PC-3 (cell line): ENCODE measurements around the gene PARP3. TPM values are rescaled to one million over a fixed set of nuclear protein-coding genes. Genes with fewer than 3 reads are reported as not detected.

Experiments used
- ATAC-seq: fragments of 200-7000 bp; cut with Tn5 transposase; 2 replicates; pipeline ENCODE4 v1.9.1; 2020; ENCODE audit warnings: mild to moderate bottlenecking, moderate library complexity
- BruUV-seq: library from RNA; stranded (reverse); fragments of 400-500 nt; replicated peaks from 2 replicates; lab custom pipeline; 2021; lab: Mats Ljungman, UMichigan
- CTCF ChIA-PET: fragments of 300-600 bp; sonication (Branson Sonifier 250); formaldehyde crosslinking; loops from one replicate; lab custom pipeline; 2022; ENCODE audit warnings: antibody characterized with exemption; lab: Charles Lee
- POLR2A ChIA-PET: fragments of 300-600 bp; sonication (Branson Sonifier 250); formaldehyde crosslinking; loops from one replicate; lab custom pipeline; 2022; ENCODE audit warnings: antibody characterized with exemption; ENCODE audit not compliant: unreplicated experiment; lab: Charles Lee
- DNase-seq: peaks from one replicate; pipeline ENCODE4 v3.0.0-alpha.2; 2015
- H2AFZ ChIP-seq: fragments of 300-600 bp; sonication (generic); 2 replicates; pipeline ENCODE4 v1.6.0; 2016; ENCODE audit warnings: antibody characterized with exemption, low read length
- H3F3A ChIP-seq: fragments of 300-600 bp; sonication (generic); one replicate; pipeline ENCODE4 v1.6.0; 2017; ENCODE audit warnings: antibody characterized with exemption, low read length, control low read depth, mild to moderate bottlenecking; ENCODE audit not compliant: unreplicated experiment
- H3K27ac ChIP-seq: fragments of 300-600 bp; sonication (generic); 2 replicates; pipeline ENCODE4 v1.5.1; 2016; ENCODE audit warnings: mild to moderate bottlenecking, low read length
- H3K27me3 ChIP-seq: fragments of 300-600 bp; sonication (generic); 2 replicates; pipeline ENCODE4 v1.6.1; 2016; ENCODE audit warnings: low read length, mixed read lengths
- H3K36me3 ChIP-seq: fragments of 300-600 bp; sonication (generic); 2 replicates; pipeline ENCODE4 v1.6.1; 2016; ENCODE audit warnings: low read depth, mixed run types, low read length, mixed read lengths
- H3K4me1 ChIP-seq: fragments of 300-600 bp; sonication (generic); 2 replicates; pipeline ENCODE4 v1.5.1; 2016; ENCODE audit warnings: low read length; ENCODE audit not compliant: insufficient read depth
- H3K4me2 ChIP-seq: fragments of 300-600 bp; sonication (generic); 2 replicates; pipeline ENCODE4 v1.6.0; 2016; ENCODE audit warnings: low read length
- H3K4me3 ChIP-seq: fragments of 300-600 bp; sonication (generic); 2 replicates; pipeline ENCODE4 v1.5.1; 2016; ENCODE audit warnings: mild to moderate bottlenecking, low read length, mixed read lengths
- H3K79me2 ChIP-seq: fragments of 300-600 bp; sonication (generic); 2 replicates; pipeline ENCODE4 v1.6.1; 2017; ENCODE audit warnings: low read length, mixed read lengths
- H3K9ac ChIP-seq: fragments of 300-600 bp; sonication (generic); 2 replicates; pipeline ENCODE4 v1.6.0; 2016; ENCODE audit warnings: mild to moderate bottlenecking, low read length
- H3K9me2 ChIP-seq: fragments of 300-600 bp; sonication (generic); replicated peaks from 2 replicates; pipeline ENCODE4 v1.6.1; 2016; ENCODE audit warnings: mixed run types, low read length, mixed read lengths
- H3K9me3 ChIP-seq: fragments of 300-600 bp; sonication (generic); 2 replicates; pipeline ENCODE4 v1.6.1; 2016; ENCODE audit warnings: low read length, mixed read lengths
- H4K20me1 ChIP-seq: fragments of 300-600 bp; sonication (generic); 2 replicates; pipeline ENCODE4 v1.6.1; 2016; ENCODE audit warnings: low read length, mixed read lengths
- EZH2 ChIP-seq: fragments of 300-600 bp; sonication (generic); IDR thresholded peaks from one replicate; pipeline ENCODE4 v1.6.1; 2017; ENCODE audit warnings: antibody characterized with exemption, mild to moderate bottlenecking, low read length; ENCODE audit not compliant: unreplicated experiment
- EZH2phosphoT487 ChIP-seq: fragments of 300-600 bp; sonication (generic); IDR thresholded peaks from 2 replicates; pipeline ENCODE4 v1.6.1; 2018; ENCODE audit warnings: mild to moderate bottlenecking, antibody characterized with exemption, low read length, borderline replicate concordance
- intact Hi-C: fragments of 100-400 bp; cut with micrococcal nuclease; formaldehyde crosslinking; loops from 2 replicates; pipeline ENCODE4 v1.9.0; 2023
- total RNA-seq: library from RNA; depleted of rRNA; stranded (reverse); fragments of >200 nt; gene quantifications from 2 replicates; pipeline ENCODE4 v1.2.3, GENCODE V29; 2014
- TF ChIP-seq, protein P1 (sequence below): fragments of 300-600 bp; sonication (generic); conservative IDR thresholded peaks from 2 replicates; pipeline ENCODE4 v1.5.1; 2017; ENCODE audit warnings: antibody characterized with exemption, low read depth, mild to moderate bottlenecking, low read length

The PARP3 gene
- total RNA-seq, 1 experiment from 2014 or later: 19.3 TPM

GRCh38 chr3:51942603-51943450, 664 bp downstream of the PARP3 start:
- Histone ChIP-seq H3K27me3 (no peaks in the 10 kb centered on the region), H3K9me3 (no peaks in the 10 kb centered on the region), H3K79me2 (peaks cover 39% of the 10 kb centered on the region), H2AFZ (peak overlapping the region; percentile 71), H3K9ac (peak overlapping the region; percentile 84), H3F3A (no peaks in the 10 kb centered on the region), H3K4me3 (peak overlapping the region; percentile 53), H4K20me1 (peaks cover 28% of the 10 kb centered on the region), H3K27ac (peak overlapping the region; percentile 81), H3K4me2 (peak overlapping the region; percentile 81), H3K9me2 (no peaks in the 10 kb centered on the region), H3K36me3 (peaks cover 17% of the 10 kb centered on the region; the same call in 1 of the 2 replicates), H3K4me1 (peaks cover 33% of the 10 kb centered on the region)
- TF ChIP-seq, protein P1, sequence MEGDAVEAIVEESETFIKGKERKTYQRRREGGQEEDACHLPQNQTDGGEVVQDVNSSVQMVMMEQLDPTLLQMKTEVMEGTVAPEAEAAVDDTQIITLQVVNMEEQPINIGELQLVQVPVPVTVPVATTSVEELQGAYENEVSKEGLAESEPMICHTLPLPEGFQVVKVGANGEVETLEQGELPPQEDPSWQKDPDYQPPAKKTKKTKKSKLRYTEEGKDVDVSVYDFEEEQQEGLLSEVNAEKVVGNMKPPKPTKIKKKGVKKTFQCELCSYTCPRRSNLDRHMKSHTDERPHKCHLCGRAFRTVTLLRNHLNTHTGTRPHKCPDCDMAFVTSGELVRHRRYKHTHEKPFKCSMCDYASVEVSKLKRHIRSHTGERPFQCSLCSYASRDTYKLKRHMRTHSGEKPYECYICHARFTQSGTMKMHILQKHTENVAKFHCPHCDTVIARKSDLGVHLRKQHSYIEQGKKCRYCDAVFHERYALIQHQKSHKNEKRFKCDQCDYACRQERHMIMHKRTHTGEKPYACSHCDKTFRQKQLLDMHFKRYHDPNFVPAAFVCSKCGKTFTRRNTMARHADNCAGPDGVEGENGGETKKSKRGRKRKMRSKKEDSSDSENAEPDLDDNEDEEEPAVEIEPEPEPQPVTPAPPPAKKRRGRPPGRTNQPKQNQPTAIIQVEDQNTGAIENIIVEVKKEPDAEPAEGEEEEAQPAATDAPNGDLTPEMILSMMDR: no peak
- TF ChIP-seq EZH2phosphoT487 (no peak), EZH2 (no peak)
- BruUV-seq: TSS peak; percentile 91
- DNase-seq: peak; percentile 70
- peak; percentile 30 for ATAC-seq
- CTCF ChIA-PET: interaction anchor here (0.6 to 2.8 kb wide), 6 partner anchors 9 to 505 kb away, joined by 4 to 46 read pairs (median 6); partner anchors contain the start of genes ABHD14A, ABHD14B and POC1A
- POLR2A ChIA-PET: interaction anchor here (0.5 to 1.2 kb wide), 9 partner anchors 23 to 1599 kb away, joined by 3 to 26 read pairs (median 5); partner anchors contain the start of genes ACY1 and DCAF1
- intact Hi-C loops: loop anchor here (1.0 to 5.0 kb wide), 6 partner anchors 31 to 271 kb away; partner anchors contain the start of genes ABHD14B, ACY1 and TEX264

DNA sequence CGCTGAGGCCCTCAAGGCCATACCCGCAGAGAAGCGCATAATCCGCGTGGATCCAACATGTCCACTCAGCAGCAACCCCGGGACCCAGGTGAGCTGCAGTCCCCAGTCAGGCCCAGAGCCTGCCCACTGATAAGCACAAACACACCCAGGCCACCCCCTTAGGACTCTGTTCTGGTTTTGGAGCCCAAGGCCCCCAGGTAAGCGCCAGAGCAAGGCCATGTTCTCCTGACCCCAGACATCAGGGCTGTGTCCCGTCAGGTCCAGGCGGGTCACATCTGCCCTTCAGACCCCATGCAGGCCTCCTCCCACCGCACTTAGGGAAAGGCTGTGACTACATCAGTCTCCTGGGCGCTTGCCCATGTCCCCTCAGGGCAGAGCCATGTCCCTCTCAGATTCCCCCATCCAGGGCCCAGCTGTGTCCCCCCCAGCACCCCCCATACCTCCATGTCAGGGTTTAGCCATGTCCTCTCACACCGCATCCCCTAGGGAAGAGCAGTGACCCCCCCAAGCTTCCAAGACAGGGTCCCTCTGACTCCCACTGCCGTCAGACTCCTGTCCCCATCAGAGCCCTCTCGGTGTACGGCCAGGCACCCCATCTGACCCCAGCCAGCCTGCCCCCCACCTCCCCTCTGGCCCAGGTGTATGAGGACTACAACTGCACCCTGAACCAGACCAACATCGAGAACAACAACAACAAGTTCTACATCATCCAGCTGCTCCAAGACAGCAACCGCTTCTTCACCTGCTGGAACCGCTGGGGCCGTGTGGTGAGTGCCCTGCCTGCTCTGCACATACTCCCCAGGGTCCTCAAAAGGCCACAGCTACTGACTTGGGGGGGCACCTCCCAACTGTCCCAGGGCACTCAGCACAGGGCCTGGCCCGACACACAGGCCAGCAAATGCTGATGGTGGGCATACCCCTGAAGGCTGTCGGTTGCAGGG, 1.6 kb downstream of the PARP3 start:
- peaks cover 30% of the 10 kb centered on the region for H3K79me2 ChIP-seq
- peak overlapping the region; percentile 81 for H3K27ac ChIP-seq
- CTCF ChIA-PET: interaction anchor here (0.6 to 2.8 kb wide), 2 partner anchors 8 to 30 kb away, joined by 4 to 46 read pairs; partner anchors contain the start of genes ABHD14A and ABHD14B
- no TSS peak for BruUV-seq
- H3K36me3 ChIP-seq: peaks cover 10% of the 10 kb centered on the region; the same call in 1 of the 2 replicates
- H3K4me2 ChIP-seq: peak overlapping the region; percentile 81
- peak overlapping the region; percentile 84 for H3K9ac ChIP-seq
- no peaks in the 10 kb centered on the region for H3K27me3 ChIP-seq
- no peaks in the 10 kb centered on the region for H3K9me3 ChIP-seq
- DNase-seq: no peak
- H2AFZ ChIP-seq: no peak overlapping the region
- no peaks in the 10 kb centered on the region for H3K9me2 ChIP-seq
- H3K4me1 ChIP-seq: peaks cover 33% of the 10 kb centered on the region
- ATAC-seq: no peak
- no peaks in the 10 kb centered on the region for H3F3A ChIP-seq
- no peak overlapping the region for H3K4me3 ChIP-seq
- no peak for TF ChIP-seq EZH2
- no peak for TF ChIP-seq EZH2phosphoT487
- TF ChIP-seq, protein P1: no peak
- H4K20me1 ChIP-seq: peaks cover 24% of the 10 kb centered on the region
- intact Hi-C loops: loop anchor here (2.0 to 5.0 kb wide), 3 partner anchors 39 to 271 kb away; partner anchors contain the start of genes ACY1 and TEX264
- POLR2A ChIA-PET: interaction anchor here (0.5 to 1.2 kb wide), 8 partner anchors 22 to 1600 kb away, joined by 3 to 26 read pairs (median 4); partner anchors contain the start of genes ACY1 and DCAF1
